Rectal smooth muscle tissue (tissue), 1 donor: ENCODE results near the gene PEX14.

Source experiments
- H3K27ac ChIP-seq: one replicate; pipeline ENCODE4 v1.7.0; 2013; ENCODE audit warnings: low read depth, low read length, inconsistent platforms
- H3K27me3 ChIP-seq: one replicate; pipeline ENCODE4 v1.7.0; 2013; ENCODE audit warnings: low read length; ENCODE audit not compliant: control insufficient read depth, insufficient read depth
- H3K36me3 ChIP-seq: one replicate; pipeline ENCODE4 v1.7.0; 2013; ENCODE audit warnings: low read length; ENCODE audit not compliant: control insufficient read depth, insufficient read depth
- H3K4me1 ChIP-seq: one replicate; pipeline ENCODE4 v1.7.0; 2013; ENCODE audit warnings: low read length; ENCODE audit not compliant: control insufficient read depth, insufficient read depth
- H3K4me3 ChIP-seq: one replicate; pipeline ENCODE4 v1.7.0; 2013; ENCODE audit warnings: low read length
- H3K9ac ChIP-seq: one replicate; pipeline ENCODE4 v1.7.0; 2013; ENCODE audit warnings: low read length

PEX14 gene

GRCh38 chr1:10602936-10603335 lies 128.2 kb downstream of the PEX14 start:
- Histone ChIP-seq H3K4me1 (no peaks in the 10 kb centered on the region), H3K36me3 (no peaks in the 10 kb centered on the region), H3K9ac (no peak overlapping the region), H3K27ac (no peak overlapping the region), H3K27me3 (no peaks in the 10 kb centered on the region), H3K4me3 (no peak overlapping the region)

DNA sequence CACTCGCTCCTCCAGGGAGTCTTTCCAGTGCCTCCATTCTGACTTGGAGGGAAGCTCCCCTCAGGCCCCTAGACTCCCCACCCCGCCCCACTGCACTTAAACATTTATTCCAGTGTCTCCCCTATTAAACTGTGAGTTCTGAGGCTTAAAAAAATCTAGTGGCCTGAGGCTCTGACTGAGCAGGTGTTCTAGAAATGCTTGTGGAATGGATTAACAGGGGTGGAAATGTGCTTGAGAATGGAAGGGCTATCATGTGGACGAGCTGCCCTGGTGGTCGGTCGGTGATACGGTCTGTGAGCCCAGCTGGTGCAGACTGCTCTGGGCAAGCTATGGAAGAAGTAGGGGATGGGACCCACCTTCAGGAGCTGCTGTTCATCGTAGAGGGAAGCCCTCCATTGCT lies 130.2 kb downstream of the PEX14 start:
- H3K4me1 ChIP-seq, result no peaks in the 10 kb centered on the region
- no peak overlapping the region for H3K4me3 ChIP-seq
- no peaks in the 10 kb centered on the region for H3K27me3 ChIP-seq
- no peak overlapping the region for H3K9ac ChIP-seq
- H3K36me3 ChIP-seq, result no peaks in the 10 kb centered on the region
- H3K27ac ChIP-seq, result no peak overlapping the region

- Histone ChIP-seq H3K27ac (no peak overlapping the region), H3K4me1 (no peaks in the 10 kb centered on the region), H3K36me3 (no peaks in the 10 kb centered on the region), H3K4me3 (no peak overlapping the region), H3K9ac (no peak overlapping the region), H3K27me3 (no peaks in the 10 kb centered on the region)
These were observed 131.3 kb downstream of the PEX14 start for GRCh38 chr1:10606064-10606463.

GRCh38 chr1:10607228-10607627 lies 132.5 kb downstream of the PEX14 start:
- H3K36me3 ChIP-seq, result no peaks in the 10 kb centered on the region
- no peaks in the 10 kb centered on the region for H3K27me3 ChIP-seq
- no peak overlapping the region for H3K4me3 ChIP-seq
- no peak overlapping the region for H3K27ac ChIP-seq
- no peak overlapping the region for H3K9ac ChIP-seq
- H3K4me1 ChIP-seq, result no peaks in the 10 kb centered on the region

DNA sequence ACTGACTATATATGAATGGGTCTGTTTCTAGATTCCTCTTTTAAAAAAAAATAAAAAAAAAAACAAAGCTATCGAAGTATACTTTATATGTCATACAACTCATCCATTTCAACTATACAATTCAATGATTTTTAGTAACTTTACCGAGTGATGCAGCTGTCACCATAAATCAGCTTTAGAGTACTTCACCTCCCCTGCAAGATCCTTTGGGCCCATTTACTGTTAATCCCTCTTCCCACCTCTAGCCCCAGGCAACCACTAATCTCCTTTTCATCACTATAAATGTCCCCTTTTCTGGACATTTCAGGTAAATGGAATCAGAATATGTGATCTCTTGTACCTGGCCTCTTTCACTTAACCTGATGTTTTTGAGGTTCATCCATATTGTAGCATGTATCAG lies 133.9 kb downstream of the PEX14 start:
- no peaks in the 10 kb centered on the region for H3K4me1 ChIP-seq
- no peak overlapping the region for H3K9ac ChIP-seq
- H3K4me3 ChIP-seq, result no peak overlapping the region
- H3K36me3 ChIP-seq, result no peaks in the 10 kb centered on the region
- no peak overlapping the region for H3K27ac ChIP-seq
- no peaks in the 10 kb centered on the region for H3K27me3 ChIP-seq

- Histone ChIP-seq H3K36me3 (no peaks in the 10 kb centered on the region), H3K4me3 (no peak overlapping the region), H3K27ac (no peak overlapping the region), H3K27me3 (no peaks in the 10 kb centered on the region), H3K9ac (no peak overlapping the region), H3K4me1 (no peaks in the 10 kb centered on the region)
These were observed 136.3 kb downstream of the PEX14 start for GRCh38 chr1:10610901-10611600.

GRCh38 chr1:10612436-10613160 lies 137.8 kb downstream of the PEX14 start:
- H3K4me3 ChIP-seq, result no peak overlapping the region
- H3K36me3 ChIP-seq, result no peaks in the 10 kb centered on the region
- no peaks in the 10 kb centered on the region for H3K4me1 ChIP-seq
- H3K27me3 ChIP-seq, result no peaks in the 10 kb centered on the region
- no peak overlapping the region for H3K27ac ChIP-seq
- H3K9ac ChIP-seq, result no peak overlapping the region

DNA sequence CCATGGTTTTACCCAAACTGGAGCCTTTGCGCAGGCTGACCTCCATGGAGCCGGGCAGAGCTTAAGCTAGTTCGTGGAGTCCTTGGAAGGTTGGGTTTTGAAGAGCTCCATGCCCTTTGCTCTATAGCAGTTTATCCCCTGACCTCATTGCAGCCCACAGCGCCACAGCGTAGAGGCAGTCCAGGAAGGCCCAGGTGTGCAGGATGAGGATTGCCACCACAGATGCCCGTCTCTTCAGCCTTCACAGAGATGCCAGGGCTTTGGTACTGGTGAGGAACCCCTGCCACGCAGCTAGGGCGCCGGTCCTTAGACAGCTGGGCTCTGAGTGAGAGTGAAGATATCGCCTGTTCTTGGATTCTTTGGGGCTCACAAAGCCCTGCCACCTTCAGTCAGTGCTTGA lies 138.6 kb downstream of the PEX14 start:
- no peaks in the 10 kb centered on the region for H3K36me3 ChIP-seq
- no peak overlapping the region for H3K4me3 ChIP-seq
- no peaks in the 10 kb centered on the region for H3K27me3 ChIP-seq
- H3K27ac ChIP-seq, result no peak overlapping the region
- no peak overlapping the region for H3K9ac ChIP-seq
- H3K4me1 ChIP-seq, result no peaks in the 10 kb centered on the region

DNA sequence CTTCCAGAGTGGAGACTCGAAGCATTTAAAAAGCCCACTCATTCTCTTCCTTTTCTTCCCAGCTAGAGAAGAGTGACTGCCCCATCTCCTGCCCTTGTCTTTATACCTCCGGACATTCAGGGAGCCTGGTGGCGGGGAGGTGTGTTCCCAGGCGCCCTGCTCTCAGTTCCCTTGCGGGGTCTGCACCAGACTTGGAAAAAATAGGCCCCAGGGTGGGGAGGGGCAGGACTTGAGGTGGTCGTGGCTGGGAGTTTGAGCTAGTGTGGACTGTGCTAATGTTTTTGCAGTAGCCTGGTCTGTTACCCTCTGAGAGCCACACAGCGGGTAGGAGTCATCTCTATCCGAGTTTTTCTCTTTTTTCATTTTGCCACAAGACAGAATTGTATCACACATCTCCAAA lies 139.1 kb downstream of the PEX14 start:
- H3K4me1 ChIP-seq, result no peaks in the 10 kb centered on the region
- H3K4me3 ChIP-seq, result no peak overlapping the region
- H3K36me3 ChIP-seq, result no peaks in the 10 kb centered on the region
- no peaks in the 10 kb centered on the region for H3K27me3 ChIP-seq
- H3K9ac ChIP-seq, result no peak overlapping the region
- H3K27ac ChIP-seq, result no peak overlapping the region

DNA sequence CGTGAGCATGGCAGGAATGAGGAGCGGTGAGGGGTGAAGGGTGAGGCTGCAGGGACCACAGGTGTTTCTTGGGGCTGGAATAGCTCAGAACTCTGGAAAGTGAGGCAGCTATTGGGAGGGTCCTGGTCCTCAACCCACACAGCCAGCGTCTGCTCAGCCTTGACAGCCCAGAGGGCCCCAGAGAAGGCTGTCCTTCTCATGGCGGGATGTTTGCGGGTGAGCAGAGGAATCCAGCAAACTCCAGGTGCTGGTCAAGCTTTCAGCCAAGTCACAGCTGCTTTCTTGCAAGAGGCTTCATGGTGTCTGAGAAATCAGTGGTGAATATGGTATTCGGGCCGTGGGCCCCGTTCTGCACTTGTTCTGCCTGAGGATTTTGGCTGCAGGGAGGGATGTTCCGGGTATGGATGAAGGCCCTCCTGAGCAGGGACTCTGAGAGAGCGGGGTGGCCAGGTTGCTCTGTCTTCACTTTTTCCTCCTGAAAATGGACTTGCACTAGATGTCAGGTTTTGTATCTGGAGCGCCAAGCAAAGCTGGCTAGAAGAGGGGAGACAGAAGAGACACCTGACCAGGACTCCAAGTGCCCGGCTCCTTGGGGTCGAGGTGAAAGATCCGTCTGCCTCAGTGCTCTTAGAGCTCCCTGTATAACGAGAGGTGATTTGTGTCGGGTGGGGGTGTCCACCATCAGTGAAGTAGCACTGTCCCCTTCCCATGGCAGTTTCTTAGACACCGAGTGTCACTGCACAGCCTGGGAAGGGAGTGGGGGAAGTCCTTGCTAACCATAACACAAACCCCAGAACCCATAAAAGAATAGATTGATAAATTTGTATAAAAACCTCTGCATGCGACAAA lies 139.9 kb downstream of the PEX14 start:
- H3K4me1 ChIP-seq, result no peaks in the 10 kb centered on the region
- H3K27me3 ChIP-seq, result no peaks in the 10 kb centered on the region
- no peak overlapping the region for H3K27ac ChIP-seq
- H3K4me3 ChIP-seq, result no peak overlapping the region
- no peaks in the 10 kb centered on the region for H3K36me3 ChIP-seq
- no peak overlapping the region for H3K9ac ChIP-seq

DNA sequence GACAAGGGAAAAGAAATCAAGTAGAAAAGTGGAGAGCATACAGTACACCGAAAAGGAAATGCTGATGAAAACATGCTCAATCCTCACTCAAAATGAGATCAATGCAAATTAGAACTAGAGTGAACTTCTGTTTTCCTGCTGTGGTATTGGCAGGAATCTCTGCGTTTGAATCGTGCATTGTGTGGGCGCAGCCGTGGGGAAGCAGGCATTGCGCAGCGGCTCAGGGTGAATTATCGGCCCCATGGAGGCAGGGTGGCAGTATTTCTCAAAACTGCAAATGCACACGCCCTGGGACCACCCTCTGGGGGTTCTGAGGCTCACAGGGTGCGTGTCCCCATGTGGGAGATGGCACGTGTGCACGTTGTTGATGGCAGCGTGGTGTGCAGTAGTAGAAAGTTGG lies 140.6 kb downstream of the PEX14 start:
- H3K9ac ChIP-seq, result no peak overlapping the region
- no peak overlapping the region for H3K27ac ChIP-seq
- no peaks in the 10 kb centered on the region for H3K27me3 ChIP-seq
- no peaks in the 10 kb centered on the region for H3K36me3 ChIP-seq
- H3K4me1 ChIP-seq, result no peaks in the 10 kb centered on the region
- H3K4me3 ChIP-seq, result no peak overlapping the region

GRCh38 chr1:10615932-10616671 lies 141.4 kb downstream of the PEX14 start:
- Histone ChIP-seq H3K9ac (no peak overlapping the region), H3K4me1 (no peaks in the 10 kb centered on the region), H3K27me3 (no peaks in the 10 kb centered on the region), H3K27ac (no peak overlapping the region), H3K4me3 (no peak overlapping the region), H3K36me3 (no peaks in the 10 kb centered on the region)
